C4-2B (cell line): ENCODE results near the gene DENND5A.
"Not testable (repeated sequence)": the region's sequence is repeated elsewhere in the genome, so short reads cannot be mapped to it uniquely, and the experiment has no call there.

Experiments
- H3K27ac ChIP-seq: fragments of 450-650 bp; 2 replicates; pipeline ENCODE4 v1.5.1; 2017
- ZFX ChIP-seq: fragments of 450-650 bp; IDR thresholded peaks from 2 replicates; pipeline ENCODE4 v1.6.1; 2017
- TF ChIP-seq, protein P1 (sequence below): fragments of 450-650 bp; conservative IDR thresholded peaks from 2 replicates; pipeline ENCODE4 v1.5.1; 2017; ENCODE audit warnings: mild to moderate bottlenecking

Gene DENND5A

DNA sequence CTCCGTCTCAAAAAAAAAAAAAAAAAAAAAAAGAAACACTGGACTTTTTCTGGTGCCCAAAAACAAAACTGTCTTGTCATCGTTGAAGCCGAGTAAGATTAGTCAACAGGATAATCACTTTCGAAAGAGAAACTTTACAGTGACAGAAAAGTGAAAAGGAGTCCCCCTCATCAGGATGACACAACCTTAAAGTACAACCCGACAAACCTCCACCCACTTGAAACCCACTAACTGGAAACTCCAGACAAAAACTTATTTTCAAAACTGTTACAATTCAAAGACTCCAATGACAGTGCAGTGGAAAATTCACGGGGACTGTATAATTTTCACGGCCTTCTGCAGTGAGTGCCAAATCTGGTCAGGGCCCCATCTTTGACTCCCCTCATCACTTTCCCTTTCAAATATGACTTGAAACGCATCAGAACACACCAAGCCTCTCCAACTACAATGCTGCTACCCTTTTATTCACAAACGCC lies 1.3 kb downstream of the DENND5A start:
- TF ChIP-seq ZFX: no peak
- TF ChIP-seq, protein P1, sequence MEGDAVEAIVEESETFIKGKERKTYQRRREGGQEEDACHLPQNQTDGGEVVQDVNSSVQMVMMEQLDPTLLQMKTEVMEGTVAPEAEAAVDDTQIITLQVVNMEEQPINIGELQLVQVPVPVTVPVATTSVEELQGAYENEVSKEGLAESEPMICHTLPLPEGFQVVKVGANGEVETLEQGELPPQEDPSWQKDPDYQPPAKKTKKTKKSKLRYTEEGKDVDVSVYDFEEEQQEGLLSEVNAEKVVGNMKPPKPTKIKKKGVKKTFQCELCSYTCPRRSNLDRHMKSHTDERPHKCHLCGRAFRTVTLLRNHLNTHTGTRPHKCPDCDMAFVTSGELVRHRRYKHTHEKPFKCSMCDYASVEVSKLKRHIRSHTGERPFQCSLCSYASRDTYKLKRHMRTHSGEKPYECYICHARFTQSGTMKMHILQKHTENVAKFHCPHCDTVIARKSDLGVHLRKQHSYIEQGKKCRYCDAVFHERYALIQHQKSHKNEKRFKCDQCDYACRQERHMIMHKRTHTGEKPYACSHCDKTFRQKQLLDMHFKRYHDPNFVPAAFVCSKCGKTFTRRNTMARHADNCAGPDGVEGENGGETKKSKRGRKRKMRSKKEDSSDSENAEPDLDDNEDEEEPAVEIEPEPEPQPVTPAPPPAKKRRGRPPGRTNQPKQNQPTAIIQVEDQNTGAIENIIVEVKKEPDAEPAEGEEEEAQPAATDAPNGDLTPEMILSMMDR: no peak
- H3K27ac ChIP-seq: no peak overlapping the region; the same call in 1 of the 2 replicates

DNA sequence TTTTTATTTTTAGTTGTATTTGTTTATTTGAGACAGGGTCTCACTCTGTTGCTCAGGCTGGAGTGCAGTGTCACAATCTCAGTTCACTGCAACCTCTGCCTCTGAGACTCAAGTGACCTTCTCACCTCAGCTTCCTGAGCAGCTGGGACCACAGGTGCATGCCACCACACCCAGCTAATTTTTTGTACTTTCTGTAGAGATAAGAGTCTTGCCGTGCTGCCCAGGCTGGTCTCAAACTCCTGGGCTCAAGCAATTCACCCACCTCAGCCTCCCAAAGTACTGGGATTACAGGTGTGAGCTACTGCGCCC lies 4.4 kb downstream of the DENND5A start:
- not testable (repeated sequence) for H3K27ac ChIP-seq

DNA sequence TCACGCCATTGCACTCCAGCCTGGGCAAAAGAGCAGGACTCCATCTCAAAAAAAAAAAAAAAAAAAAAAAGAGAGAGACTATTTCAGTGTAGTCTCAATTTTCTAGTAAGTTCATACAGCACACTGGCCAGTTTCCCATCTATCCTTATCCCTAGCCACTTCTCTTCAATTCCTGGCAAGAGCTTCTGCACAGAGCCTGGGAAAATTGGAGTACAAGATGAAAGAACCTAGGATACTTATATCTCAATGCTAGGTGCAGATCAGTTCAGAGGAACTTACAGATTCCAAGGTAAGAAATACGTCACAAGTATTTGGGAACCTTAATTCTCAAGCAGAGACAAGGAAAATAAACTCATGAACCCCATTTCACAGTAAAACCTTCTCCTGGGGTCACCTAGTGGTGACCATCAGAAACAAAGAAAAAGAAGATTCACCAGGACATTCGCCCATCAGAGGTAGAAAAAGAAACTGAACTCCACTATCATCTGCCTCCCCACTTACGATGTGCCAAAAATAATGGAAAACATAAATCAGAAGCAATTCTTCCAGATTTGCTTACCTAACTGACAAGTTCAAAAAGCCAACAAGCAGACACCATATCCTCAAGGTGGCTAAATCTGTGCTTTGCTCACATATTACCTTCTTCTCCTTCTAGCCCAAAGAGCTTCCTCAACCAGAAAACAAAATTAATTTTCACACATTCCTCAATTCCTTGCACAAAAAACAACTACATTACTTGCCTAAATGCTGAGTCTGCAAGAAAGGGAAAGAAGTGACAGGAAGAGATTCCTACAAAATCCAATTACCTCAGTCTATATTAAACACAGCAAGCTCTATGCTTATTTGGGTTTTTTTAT lies 4.9 kb downstream of the DENND5A start:
- TF ChIP-seq, protein P1: no peak; the same call in 1 of the 2 replicates
- no peak for TF ChIP-seq ZFX
- no peak overlapping the region for H3K27ac ChIP-seq

DNA sequence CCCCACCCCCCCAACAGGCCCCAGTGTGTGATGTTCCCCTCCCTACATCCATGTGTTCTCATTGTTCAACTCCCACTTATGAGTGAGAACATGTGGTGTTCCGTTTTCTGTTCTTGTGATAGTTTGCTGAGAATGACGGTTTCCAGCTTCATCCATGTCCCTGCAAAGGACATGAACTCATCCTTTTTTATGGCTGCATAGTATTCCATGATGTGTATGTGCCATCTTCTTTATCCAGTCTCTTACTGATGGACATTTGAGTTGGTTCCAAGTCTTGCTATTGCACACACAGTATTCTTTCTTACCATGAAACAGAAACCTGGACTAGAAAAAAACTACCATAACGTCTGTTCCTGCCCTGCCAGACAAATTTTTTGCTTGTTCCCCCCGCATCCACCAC lies 6.9 kb downstream of the DENND5A start:
- not testable (repeated sequence) for H3K27ac ChIP-seq

DNA sequence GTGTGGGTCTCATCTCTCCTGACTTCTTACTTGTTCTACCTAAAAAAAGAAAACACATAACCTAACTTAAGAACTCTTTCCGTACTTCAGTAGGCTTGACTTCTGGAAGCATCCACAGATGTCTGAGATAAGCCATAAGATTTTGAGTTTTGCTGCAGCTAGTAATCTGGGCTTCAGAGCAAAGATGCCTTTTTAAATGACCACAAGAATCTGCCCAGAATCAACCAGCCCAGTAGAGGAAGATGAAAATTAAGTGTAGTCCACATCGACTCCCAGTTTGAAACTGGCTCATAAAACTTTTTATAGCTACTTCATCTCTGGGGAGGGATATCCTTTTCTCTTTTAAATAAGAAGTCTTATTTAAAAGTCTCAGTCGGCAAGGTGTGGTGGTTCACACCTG lies 10.7 kb downstream of the DENND5A start:
- no peak overlapping the region for H3K27ac ChIP-seq
- TF ChIP-seq, protein P1: no peak
- TF ChIP-seq ZFX: no peak

DNA sequence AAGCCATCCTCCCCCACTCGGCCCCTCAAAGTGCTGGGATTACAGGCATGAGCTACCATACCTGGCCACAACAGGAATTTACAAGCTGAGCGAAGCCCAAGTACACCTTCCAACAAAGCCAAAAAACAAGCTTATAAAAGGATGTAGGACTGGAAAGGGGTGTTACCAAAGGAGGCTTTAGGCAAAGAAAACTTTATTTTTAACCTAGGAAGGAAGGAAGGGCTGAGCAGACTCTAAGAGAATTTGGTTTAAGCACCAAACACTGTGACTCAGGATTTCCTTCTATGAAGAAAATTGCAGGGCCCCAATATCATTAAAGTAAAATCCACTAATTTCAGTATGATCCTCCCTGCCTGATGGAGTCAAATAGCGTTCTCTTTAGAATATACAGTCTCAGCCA lies 12.1 kb downstream of the DENND5A start:
- no peak overlapping the region for H3K27ac ChIP-seq

DNA sequence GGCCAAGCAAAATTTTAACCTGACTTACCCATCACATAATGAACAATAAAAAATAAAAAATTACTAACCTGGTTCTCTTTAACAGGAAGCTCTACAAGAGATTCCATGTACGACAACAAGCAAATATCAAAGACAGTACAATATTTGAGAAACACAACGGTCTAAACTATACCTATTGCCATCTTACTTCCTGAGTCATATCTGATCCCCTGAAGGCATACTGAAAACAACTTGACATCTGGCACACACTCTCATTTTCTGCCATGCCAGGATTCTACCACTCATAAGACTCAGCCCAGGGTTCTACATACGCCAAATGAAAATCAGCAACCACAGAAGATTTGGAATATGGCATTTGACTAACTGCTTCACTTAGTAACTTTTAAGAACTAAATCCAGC lies 13.8 kb downstream of the DENND5A start:
- H3K27ac ChIP-seq: no peak overlapping the region
- no peak for TF ChIP-seq ZFX
- TF ChIP-seq, protein P1: no peak

More for the DNA sequence above, 12.1 kb downstream of the DENND5A start:
- TF ChIP-seq ZFX: no peak
- TF ChIP-seq, protein P1: no peak

DNA sequence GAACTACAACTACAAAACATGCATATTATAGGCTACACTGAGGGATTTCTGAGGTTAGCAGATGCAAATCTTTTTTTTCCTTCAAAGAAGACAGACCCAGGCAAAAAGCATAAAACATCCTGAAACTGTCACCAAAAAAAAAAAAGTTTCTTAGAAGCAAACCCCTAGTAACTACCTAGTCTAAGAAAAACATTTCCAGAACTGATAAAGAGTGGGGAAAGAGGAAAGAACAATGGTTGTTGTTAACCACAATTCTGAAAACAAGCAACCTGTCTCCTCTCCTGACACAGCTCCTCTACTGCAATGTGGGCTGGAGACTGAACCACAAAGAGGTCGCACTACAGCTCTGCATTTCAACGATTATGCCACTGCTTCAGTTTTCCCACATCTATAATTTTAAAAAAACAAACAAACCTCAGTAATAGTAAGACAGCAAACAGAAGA lies 15.0 kb downstream of the DENND5A start:
- TF ChIP-seq ZFX: no peak
- TF ChIP-seq, protein P1: no peak
- H3K27ac ChIP-seq: no peak overlapping the region
